CD14-positive monocyte (primary cell): ENCODE measurements around the gene IGF1R. TPM values are rescaled to one million over a fixed set of nuclear protein-coding genes. Genes with fewer than 3 reads are reported as not detected.

ENCODE experiments used
- DNase-seq, 3 donors: peaks; one replicate each; pipeline ENCODE4 v3.0.0-alpha.2; 2011 to 2022
- H2AFZ ChIP-seq: 2 replicates; pipeline ENCODE4 v1.6.0; 2012; ENCODE audit warnings: mild to moderate bottlenecking, low read depth, low read length, inconsistent platforms; ENCODE audit not compliant: insufficient read depth, poor library complexity, severe bottlenecking
- H3K27ac ChIP-seq, 2 donors: 1 replicate in 1 of 2; 2 replicates in 1 of 2; pipeline ENCODE4 v1.5.1; 2012 to 2013; ENCODE audit warnings: low read length in 2 of 2, control low read depth in 1 of 2, inconsistent platforms in 1 of 2, low read depth in 1 of 2, mild to moderate bottlenecking in 1 of 2
- H3K27me3 ChIP-seq, 2 donors: one replicate each; pipeline versions ENCODE4 v1.6.0 to v1.6.1; 2011 to 2013; ENCODE audit warnings: low read length in 2 of 2; ENCODE audit not compliant: control insufficient read depth in 2 of 2, insufficient read depth in 2 of 2
- H3K36me3 ChIP-seq, 2 donors: replicated peaks in 1 of 2; 1 replicate in 1 of 2; 2 replicates in 1 of 2; pipeline versions ENCODE4 v1.5.1 to v1.6.1; 2012 to 2013; ENCODE audit warnings: low read length in 2 of 2, control low read depth in 1 of 2, inconsistent platforms in 1 of 2, mild to moderate bottlenecking in 1 of 2; ENCODE audit not compliant: insufficient read depth in 2 of 2, control insufficient read depth in 1 of 2
- H3K4me1 ChIP-seq, 2 donors: 1 replicate in 1 of 2; 2 replicates in 1 of 2; pipeline versions ENCODE4 v1.5.1 to v1.6.1; 2012 to 2013; ENCODE audit warnings: low read length in 2 of 2, control low read depth in 1 of 2, inconsistent platforms in 1 of 2, mild to moderate bottlenecking in 1 of 2, moderate library complexity in 1 of 2; ENCODE audit not compliant: insufficient read depth in 2 of 2, control insufficient read depth in 1 of 2
- H3K4me2 ChIP-seq: replicated peaks from 2 replicates; pipeline ENCODE3; 2012; ENCODE audit warnings: low read length, moderate library complexity, mild to moderate bottlenecking; ENCODE audit not compliant: poor library complexity, severe bottlenecking; ENCODE audit errors: extremely low read depth
- H3K4me3 ChIP-seq, 3 experiments: fragments of 200-600 bp in 1 of 3; sonication (generic) in 1 of 3; replicated peaks in 1 of 3; 1 replicate in 2 of 3; 2 replicates in 1 of 3; pipeline ENCODE4 v1.5.1; 2011 to 2013; ENCODE audit warnings: low read length in 3 of 3, mild to moderate bottlenecking in 3 of 3, control low read depth in 2 of 3, low read depth in 2 of 3, inconsistent platforms in 1 of 3, moderate library complexity in 1 of 3
- H3K79me2 ChIP-seq: 2 replicates; pipeline ENCODE4 v1.6.0; 2012; ENCODE audit warnings: mild to moderate bottlenecking, control low read depth, inconsistent platforms, low read length, moderate library complexity; ENCODE audit not compliant: insufficient read depth
- H3K9ac ChIP-seq: 2 replicates; pipeline ENCODE4 v1.6.0; 2017; ENCODE audit warnings: low read length, mild to moderate bottlenecking; ENCODE audit not compliant: insufficient read depth, poor library complexity, severe bottlenecking
- H3K9me3 ChIP-seq, 2 donors: replicated peaks in 1 of 2; 1 replicate in 1 of 2; 2 replicates in 1 of 2; pipeline versions ENCODE4 v1.5.1 to v1.6.1; 2012 to 2013; ENCODE audit warnings: low read length in 2 of 2, control low read depth in 1 of 2; ENCODE audit not compliant: control insufficient read depth in 1 of 2, insufficient read depth in 1 of 2
- H4K20me1 ChIP-seq: 2 replicates; pipeline ENCODE4 v1.6.0; 2012; ENCODE audit warnings: mild to moderate bottlenecking, low read length, control low read depth, moderate library complexity; ENCODE audit not compliant: insufficient read depth
- H3K27ac Mint-ChIP-seq, 7 donors: one replicate each; pipeline ENCODE4 v1.8.0; 2020; ENCODE audit warnings: mild to moderate bottlenecking in 7 of 7, mixed read lengths in 7 of 7, moderate library complexity in 6 of 7, inconsistent platforms in 2 of 7
- H3K27me3 Mint-ChIP-seq, 3 donors: one replicate each; pipeline ENCODE4 v1.8.0; 2021 to 2022; ENCODE audit warnings: low read depth in 3 of 3, mild to moderate bottlenecking in 3 of 3, mixed read lengths in 3 of 3, moderate library complexity in 3 of 3, inconsistent platforms in 1 of 3
- H3K36me3 Mint-ChIP-seq, 2 donors: one replicate each; pipeline ENCODE4 v1.8.0; 2020; ENCODE audit warnings: mixed read lengths in 2 of 2, inconsistent platforms in 1 of 2, mild to moderate bottlenecking in 1 of 2
- H3K4me1 Mint-ChIP-seq: one replicate; pipeline ENCODE4 v1.8.0; 2020; ENCODE audit warnings: mild to moderate bottlenecking, mixed read lengths
- H3K4me3 Mint-ChIP-seq, 2 donors: one replicate each; pipeline ENCODE4 v1.8.0; 2020; ENCODE audit warnings: mild to moderate bottlenecking in 2 of 2, mixed read lengths in 2 of 2, moderate library complexity in 1 of 2
- H3K9me3 Mint-ChIP-seq, 7 donors: one replicate each; pipeline ENCODE4 v1.8.0; 2020 to 2022; ENCODE audit warnings: mixed read lengths in 7 of 7, mild to moderate bottlenecking in 6 of 7, moderate library complexity in 6 of 7, inconsistent platforms in 2 of 7
- CTCF ChIP-seq: fragments of 200-600 bp; IDR thresholded peaks from one replicate; pipeline ENCODE4 v1.8.0; 2022; ENCODE audit warnings: antibody characterized with exemption, mild to moderate bottlenecking
- WGBS: methylation state at CpG from one replicate; pipeline ENCODE4 v1.1.5; 2013; ENCODE audit warnings: missing lambda C conversion rate; ENCODE audit not compliant: insufficient coverage; 5-methylcytosine and 5-hydroxymethylcytosine counted together
- intact Hi-C, 2 donors: fragments of 100-400 bp; cut with micrococcal nuclease; formaldehyde crosslinking; loops; one replicate each; pipeline versions ENCODE4 v1.15.0 to v1.15.1; 2023
- polyA plus RNA-seq, 3 donors: library from polyadenylated mRNA; depleted of rRNA in 1 of 3; unstranded in 2 of 3; stranded (reverse) in 1 of 3; fragments of 300-500 nt in 2 of 3; fragments of >200 nt in 1 of 3; fragmentation: Illumina TruSeq in 2 of 3; gene quantifications; 1 replicate in 2 of 3; 2 replicates in 1 of 3; pipeline ENCODE4 v1.2.3, GENCODE V29; 2012 to 2021

The IGF1R gene
- polyA plus RNA-seq, 3 donors: 0.35 to 4.9 (median 0.67) TPM

GRCh38 chr15:98805434-98806274, 157.3 kb downstream of the IGF1R start:
- no peak for DNase-seq
- Histone ChIP-seq H4K20me1 (peaks cover 60% of the 10 kb centered on the region), H3K9ac (no peak overlapping the region), H3K4me3 (no peak overlapping the region), H3K4me1 (peaks cover 17 to 20% of the 10 kb centered on the region in 2 donors), H3K36me3 (no peaks in the 10 kb centered on the region), H3K4me2 (no peak overlapping the region), H3K27ac (no peak overlapping the region), H2AFZ (no peak overlapping the region), H3K27me3 (no peaks in the 10 kb centered on the region), H3K9me3 (no peaks in the 10 kb centered on the region), H3K79me2 (peaks cover 65% of the 10 kb centered on the region)
- no peak overlapping the region for H3K4me3 Mint-ChIP-seq
- H3K4me1 Mint-ChIP-seq: peaks cover 26% of the 10 kb centered on the region
- no peaks in the 10 kb centered on the region for H3K36me3 Mint-ChIP-seq
- WGBS: 96% methylated on average over 11 of the region's 12 CpGs
- intact Hi-C loops: no loop called here
- peaks cover 0 to 5% (median 2%) of the 10 kb centered on the region in 3 donors for H3K27me3 Mint-ChIP-seq
- peaks cover 0 to 6% (median 1%) of the 10 kb centered on the region in 7 donors for H3K9me3 Mint-ChIP-seq
- peak; percentile 1 for TF ChIP-seq CTCF
- no peak overlapping the region for H3K27ac Mint-ChIP-seq

- no peak overlapping the region for H3K27ac ChIP-seq
- H3K4me3 ChIP-seq: no peak overlapping the region
- no peak for DNase-seq
- no peaks in the 10 kb centered on the region for H3K9me3 ChIP-seq
- Mint-ChIP-seq H3K27ac (no peak overlapping the region), H3K9me3 (peaks cover 0 to 8% (median 5%) of the 10 kb centered on the region in 7 donors), H3K4me1 (peaks cover 19% of the 10 kb centered on the region), H3K4me3 (no peak overlapping the region), H3K36me3 (no peaks in the 10 kb centered on the region), H3K27me3 (peaks cover 0 to 5% (median 0%) of the 10 kb centered on the region in 3 donors)
- 95% methylated on average over 7 of the region's 9 CpGs for WGBS
- H3K9ac ChIP-seq: no peak overlapping the region
- H3K4me1 ChIP-seq: peaks cover 10 to 13% of the 10 kb centered on the region in 2 donors
- no peak for TF ChIP-seq CTCF
- peaks cover 52% of the 10 kb centered on the region for H4K20me1 ChIP-seq
- H3K36me3 ChIP-seq: no peaks in the 10 kb centered on the region
- no peak overlapping the region for H3K4me2 ChIP-seq
- intact Hi-C loops: no loop called here
- no peak overlapping the region for H2AFZ ChIP-seq
- H3K27me3 ChIP-seq: no peaks in the 10 kb centered on the region
- H3K79me2 ChIP-seq: peaks cover 59% of the 10 kb centered on the region
Measured at GRCh38 chr15:98806275-98806895, 158.0 kb downstream of the IGF1R start.
